ENCODE results near the gene GXYLT1.
"Not testable (repeated sequence)": the region's sequence is repeated elsewhere in the genome, so short reads cannot be mapped to it uniquely, and the experiment has no call there.

The GXYLT1 gene

GRCh38 chr12:42144158-42144407 lies 591 bp downstream of the GXYLT1 start:
- DNase-seq (ENCODE audit: low read depth in 2 of 2): no peak

DNA sequence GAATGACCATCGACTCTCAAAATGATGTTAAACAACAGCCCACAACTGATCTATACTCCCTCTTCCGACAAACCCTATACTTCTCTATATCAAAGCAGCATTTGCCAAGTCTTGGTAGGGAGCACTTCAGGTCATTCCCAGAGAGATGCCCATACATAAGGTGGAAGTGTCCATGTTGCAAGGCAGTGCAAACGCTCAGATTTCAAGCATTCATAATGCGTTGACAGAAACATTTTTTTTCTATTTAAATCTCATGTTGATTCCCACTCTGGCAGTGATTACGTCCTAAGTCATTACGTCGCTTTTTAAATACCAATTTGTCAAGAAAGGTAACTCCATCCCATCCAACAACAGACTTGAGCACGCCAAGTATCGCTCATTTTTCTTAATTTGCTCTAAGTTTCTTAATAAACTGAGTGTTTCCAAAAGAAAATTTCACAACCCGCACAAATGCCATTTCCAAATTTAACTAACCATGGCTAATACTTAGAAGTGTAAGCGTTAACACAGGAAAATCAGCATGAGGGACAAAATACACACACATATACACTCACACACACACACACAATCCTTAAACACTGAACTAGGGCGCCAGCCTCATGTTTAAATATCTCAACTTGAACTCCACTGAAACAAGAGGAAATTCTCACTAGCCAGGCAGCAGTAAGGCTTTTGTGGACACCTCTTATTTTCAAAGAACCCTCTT lies 1.1 kb downstream of the GXYLT1 start:
- DNase-seq (ENCODE audit: low read depth in 2 of 2): no peak

DNA sequence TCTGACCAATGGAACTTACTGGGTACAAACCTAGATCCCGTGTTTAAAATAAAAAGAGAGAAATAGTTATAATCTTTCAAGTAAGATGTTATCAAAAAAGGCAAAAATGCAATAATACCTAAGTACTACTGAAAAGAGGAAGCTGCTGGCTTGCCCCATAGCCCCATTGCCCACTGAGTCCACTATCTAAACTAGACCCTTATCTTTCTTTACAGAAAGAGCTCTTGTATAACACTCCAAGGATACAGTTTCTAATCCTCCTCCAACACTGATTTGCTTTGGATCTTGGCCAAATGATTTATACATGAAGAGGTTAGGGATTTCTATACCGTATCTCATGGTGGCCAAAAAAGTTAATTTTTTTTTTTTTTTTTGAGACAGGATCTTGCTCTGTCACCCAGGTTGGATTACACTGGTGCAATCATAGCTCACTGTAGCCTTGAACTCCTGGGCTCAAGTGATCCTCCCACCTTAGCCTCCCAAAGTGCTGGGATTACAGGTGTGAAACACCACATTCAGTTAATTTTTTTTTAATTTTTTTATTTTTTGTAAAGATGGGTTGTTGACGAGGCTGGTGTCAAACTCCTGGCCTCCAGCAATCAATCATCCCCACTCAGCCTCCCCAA lies 2.6 kb downstream of the GXYLT1 start:
- DNase-seq (ENCODE audit: low read depth in 2 of 2): no peak

DNA sequence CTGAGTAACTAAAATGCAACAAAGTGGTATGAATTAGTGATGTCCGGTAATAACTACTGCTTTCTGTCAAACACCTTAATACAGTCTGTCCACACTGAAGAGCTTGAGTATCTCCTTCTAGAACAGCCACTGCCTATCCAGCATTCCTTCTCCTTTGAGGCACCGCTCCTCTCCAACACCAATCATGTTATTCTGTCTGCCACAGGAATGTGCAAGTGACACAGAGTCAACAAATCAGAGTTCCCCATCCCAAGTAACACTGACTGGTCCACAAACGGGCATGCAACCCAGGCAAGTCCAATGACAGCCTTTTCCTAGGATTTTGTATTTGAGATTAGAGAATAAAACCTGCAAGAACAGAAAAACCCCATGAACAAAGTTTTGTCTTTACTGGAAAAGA lies 3.8 kb downstream of the GXYLT1 start:
- DNase-seq (ENCODE audit: low read depth in 2 of 2): no peak

DNA sequence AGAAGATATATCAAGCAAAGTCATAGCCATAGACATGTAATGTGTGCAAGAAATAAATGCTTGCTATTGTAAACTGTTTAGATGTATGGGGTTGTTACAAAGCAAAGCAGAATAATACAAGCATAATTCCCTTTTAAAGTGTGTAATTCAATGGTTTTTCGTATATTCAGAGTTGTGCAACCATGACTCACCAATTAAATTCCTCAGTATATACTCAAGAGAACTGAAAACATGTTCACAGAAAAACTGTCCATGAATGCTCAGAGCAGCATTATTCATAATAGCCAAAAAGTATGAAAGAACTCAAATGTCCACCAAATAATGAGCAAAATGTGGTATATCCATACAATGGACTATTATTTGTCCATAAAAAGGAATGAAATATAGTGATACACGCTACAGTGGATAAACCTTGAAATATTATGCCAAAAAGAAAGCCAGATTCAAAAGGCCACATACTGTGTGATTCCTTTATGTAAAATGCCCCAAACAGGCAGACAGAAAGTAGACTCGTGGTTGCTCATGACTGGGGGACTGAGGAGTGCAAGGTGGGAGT lies 9.3 kb downstream of the GXYLT1 start:
- no peak for DNase-seq (ENCODE audit: low read depth in 2 of 2)

DNA sequence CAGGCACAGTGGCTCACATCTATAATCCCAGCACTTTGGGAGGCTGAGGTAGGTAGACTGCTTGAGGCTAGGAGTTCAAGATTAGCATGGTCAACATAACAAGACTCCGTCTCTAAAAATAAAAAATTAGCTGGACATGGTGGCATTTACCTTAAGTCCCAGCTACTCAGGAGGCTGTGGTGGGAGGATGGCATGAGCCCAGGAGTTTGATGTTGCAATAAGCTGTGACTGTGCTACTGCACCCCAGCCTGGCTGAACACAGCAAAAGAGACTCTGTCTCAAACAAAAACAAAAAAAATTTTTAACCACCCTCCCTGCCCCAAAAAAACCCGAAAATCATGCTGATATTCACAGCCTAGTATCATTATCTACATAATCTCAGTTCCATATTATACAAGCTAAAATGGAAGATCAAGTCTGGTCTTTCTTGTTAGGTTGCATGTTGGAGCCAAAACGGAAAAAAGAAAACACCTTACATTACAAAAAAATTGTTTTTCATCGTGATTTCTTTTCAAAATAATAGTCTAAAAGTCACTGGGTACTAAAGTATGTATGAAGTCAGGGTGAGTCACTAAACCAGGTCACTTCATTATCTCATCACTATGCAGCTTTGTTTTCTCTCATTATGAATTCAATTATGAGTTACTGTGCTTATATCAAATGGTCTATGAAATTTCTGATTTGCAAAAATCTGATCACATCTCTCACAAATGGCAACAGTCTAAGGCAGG lies 13.8 kb downstream of the GXYLT1 start:
- DNase-seq (ENCODE audit: low read depth in 2 of 2): no peak

DNA sequence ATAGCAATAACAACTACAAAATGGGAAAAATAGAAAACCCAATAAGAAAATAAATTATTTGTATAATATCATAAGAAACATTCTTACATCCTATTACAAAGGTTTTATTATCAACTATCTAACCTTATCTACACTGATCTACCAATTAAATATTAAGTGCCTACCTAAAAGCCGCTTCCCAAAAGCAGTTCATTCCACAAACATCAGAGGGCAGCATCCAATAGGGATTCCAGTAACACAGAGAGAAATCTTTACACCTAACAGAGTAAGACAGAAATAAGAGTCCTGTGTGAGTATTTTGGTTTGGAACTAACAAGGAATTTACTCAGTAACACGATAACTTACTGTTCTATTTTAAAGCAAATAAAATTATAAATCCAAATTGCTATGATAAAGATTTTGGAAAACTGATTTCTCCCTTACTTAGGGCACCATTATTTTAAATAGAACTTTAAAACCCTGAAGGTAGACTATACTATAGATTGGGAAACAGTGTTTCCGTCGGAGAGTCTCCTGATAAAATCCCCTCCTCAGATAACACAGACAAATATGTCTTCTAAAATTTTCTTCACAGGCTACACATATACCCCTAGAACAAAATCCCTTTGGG lies 15.0 kb downstream of the GXYLT1 start:
- no peak for DNase-seq (ENCODE audit: low read depth in 2 of 2)

GRCh38 chr12:42128888-42129287 lies 15.8 kb downstream of the GXYLT1 start:
- DNase-seq (ENCODE audit: low read depth in 2 of 2): no peak

- no peak for DNase-seq (ENCODE audit: low read depth in 2 of 2)
Observed at GRCh38 chr12:42128327-42128726, 16.3 kb downstream of the GXYLT1 start.

DNA sequence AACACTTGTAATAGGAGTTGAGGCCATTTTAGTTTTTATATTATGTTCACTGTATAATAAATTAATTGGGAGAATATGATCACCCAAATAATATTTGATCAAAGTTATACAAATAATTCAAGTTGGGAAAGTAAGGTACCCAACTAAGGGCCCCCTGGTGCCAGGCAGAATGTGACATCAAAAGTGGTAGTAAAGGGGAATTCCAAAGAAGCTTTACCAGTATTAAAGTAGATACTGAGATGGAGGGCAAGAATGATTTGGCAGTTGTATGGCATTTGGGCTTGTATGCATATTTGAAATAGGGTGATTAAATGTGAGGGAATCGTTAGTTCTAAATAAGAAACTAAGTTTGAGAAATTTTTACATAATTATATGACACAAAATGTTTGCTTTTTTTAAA lies 17.7 kb downstream of the GXYLT1 start:
- DNase-seq (ENCODE audit: low read depth in 2 of 2): no peak

GRCh38 chr12:42125388-42125767 lies 19.3 kb downstream of the GXYLT1 start:
- no peak for DNase-seq (ENCODE audit: low read depth in 2 of 2)

- no peak for DNase-seq (ENCODE audit: low read depth in 2 of 2)
Observed at GRCh38 chr12:42124764-42125387, 19.8 kb downstream of the GXYLT1 start.

- no peak for DNase-seq (ENCODE audit: low read depth in 2 of 2)
Observed at GRCh38 chr12:42119085-42119633, 25.5 kb downstream of the GXYLT1 start.

DNA sequence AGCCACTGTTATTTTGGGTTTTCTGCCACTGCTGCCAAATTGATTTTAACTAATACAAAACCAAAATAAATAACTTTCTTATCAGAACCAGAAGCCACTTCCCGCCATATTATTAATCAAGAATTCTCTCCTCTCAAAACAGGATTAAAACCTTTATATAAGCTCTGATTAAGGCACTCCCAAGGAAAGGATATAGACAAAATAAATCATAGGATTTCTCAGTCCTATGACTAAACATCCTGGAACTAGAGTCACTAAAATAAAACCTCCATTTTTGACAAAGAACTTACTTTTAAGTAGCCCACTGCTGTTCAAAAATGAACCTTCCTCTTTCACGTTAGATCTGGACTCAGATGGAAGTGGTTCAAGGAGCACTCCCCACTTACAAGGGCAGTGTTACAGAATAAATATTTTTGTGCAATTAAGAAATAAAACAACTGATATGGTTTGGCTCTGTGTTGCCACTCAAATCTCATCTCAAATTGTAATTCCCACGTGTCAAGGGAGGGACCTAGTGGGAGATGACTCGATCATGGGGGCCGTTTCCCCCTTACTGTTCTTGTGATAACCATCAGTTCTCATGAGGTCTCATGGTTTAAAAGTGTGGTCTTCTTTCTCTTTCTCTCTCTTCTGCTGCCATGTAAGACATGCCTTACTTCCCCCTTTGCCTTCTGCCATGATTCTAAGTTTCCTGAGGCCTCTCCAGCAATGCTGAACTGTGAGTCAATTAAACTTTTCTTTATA lies 26.4 kb downstream of the GXYLT1 start:
- DNase-seq (ENCODE audit: low read depth in 2 of 2): no peak

DNA sequence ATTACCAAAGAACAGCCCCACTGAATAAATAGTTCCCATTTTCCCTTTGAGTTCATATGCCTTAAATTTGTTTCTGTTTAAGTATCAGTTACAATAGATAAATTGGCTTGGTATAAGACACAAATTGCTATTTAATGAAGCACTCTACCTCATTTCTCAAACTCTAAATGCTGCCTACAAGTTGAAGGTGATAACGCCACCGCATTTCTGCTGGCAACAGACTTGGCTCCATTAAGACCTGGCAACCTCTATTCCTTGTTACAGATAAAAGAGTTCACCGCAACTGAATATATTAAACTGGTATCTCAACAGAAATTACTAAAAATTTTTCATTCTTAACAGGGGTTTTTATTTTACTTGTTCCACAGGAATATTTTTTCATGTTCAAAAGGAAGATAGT lies 35.6 kb downstream of the GXYLT1 start:
- DNase-seq (ENCODE audit: low read depth in 2 of 2): no peak

- not testable (repeated sequence) for DNase-seq (ENCODE audit: low read depth in 2 of 2)
Observed at GRCh38 chr12:42106791-42107190, 37.9 kb downstream of the GXYLT1 start.

- no peak for DNase-seq (ENCODE audit: low read depth in 2 of 2)
Observed at GRCh38 chr12:42104784-42105183, 39.9 kb downstream of the GXYLT1 start.

GRCh38 chr12:42104087-42104486 lies 40.6 kb downstream of the GXYLT1 start:
- DNase-seq (ENCODE audit: low read depth in 2 of 2): no peak

DNA sequence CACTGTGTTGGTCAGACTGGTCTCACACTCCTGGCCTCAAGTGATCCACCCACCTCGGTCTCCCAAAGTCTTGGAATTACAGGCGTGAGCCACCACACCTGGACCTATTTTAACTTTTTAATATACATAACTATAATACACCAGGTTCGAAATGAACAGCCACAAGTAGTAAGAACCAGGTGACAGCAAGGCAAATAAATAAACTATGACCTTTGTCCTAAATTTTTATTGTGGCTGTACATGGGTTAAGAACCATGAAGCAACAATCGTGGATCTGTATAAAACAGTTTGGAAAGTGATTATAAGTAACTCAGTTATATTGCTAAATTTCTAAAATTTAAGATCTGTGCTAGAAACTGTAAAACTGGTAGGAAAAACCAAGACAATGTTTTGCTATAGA lies 41.5 kb downstream of the GXYLT1 start:
- no peak for DNase-seq (ENCODE audit: low read depth in 2 of 2)

- no peak for DNase-seq (ENCODE audit: low read depth in 2 of 2)
Observed at GRCh38 chr12:42102720-42103119, 42.0 kb downstream of the GXYLT1 start.

DNA sequence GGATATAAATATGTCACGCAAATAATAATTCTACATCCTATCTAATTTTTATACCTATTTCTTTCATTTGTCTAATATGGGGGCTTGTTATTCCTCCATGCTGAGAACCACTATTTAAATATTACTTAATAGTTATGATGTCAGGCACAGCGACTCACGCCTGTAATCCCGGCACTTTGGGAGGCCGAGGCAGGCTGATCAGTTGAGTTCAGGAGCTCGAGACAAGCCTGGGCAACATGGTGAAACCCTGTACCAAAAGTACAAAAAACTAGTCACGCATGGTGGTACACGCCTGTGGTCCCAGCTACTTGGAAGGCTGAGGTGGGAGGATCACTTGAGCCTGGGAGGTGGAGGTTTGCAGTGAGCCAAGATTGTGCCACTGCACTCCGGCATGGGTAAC lies 45.2 kb downstream of the GXYLT1 start:
- DNase-seq (ENCODE audit: low read depth in 2 of 2): no peak

All from stimulated activated CD4-positive, alpha-beta T cell treated with anti-CD3 and anti-CD28 coated beads, Interleukin-1b, Interleukin-23, amount 100 ng/mL, for 4 hours (primary cell).